PFSK-1 (cell line): ENCODE data around the gene FAM53A.

Experiments used
- POLR2AphosphoS5 ChIP-seq: IDR thresholded peaks from 2 replicates; pipeline ENCODE4 v1.6.1; 2012; ENCODE audit warnings: low read depth, mild to moderate bottlenecking, control low read depth, low read length, moderate library complexity
- SIN3A ChIP-seq: IDR thresholded peaks from 2 replicates; pipeline ENCODE4 v1.6.1; 2012; ENCODE audit warnings: mild to moderate bottlenecking, low read length, moderate library complexity, borderline replicate concordance; ENCODE audit not compliant: insufficient read depth
- TF ChIP-seq, protein P1 (sequence below), 2 experiments: IDR thresholded peaks; 2 replicates each; pipeline versions ENCODE4 v1.6.1 to v1.8.0; 2011 to 2012; ENCODE audit warnings: low read depth in 2 of 2, low read length in 2 of 2, control low read depth in 1 of 2, inconsistent platforms in 1 of 2, mild to moderate bottlenecking in 1 of 2, moderate library complexity in 1 of 2; ENCODE audit not compliant: insufficient read depth in 1 of 2

DNA sequence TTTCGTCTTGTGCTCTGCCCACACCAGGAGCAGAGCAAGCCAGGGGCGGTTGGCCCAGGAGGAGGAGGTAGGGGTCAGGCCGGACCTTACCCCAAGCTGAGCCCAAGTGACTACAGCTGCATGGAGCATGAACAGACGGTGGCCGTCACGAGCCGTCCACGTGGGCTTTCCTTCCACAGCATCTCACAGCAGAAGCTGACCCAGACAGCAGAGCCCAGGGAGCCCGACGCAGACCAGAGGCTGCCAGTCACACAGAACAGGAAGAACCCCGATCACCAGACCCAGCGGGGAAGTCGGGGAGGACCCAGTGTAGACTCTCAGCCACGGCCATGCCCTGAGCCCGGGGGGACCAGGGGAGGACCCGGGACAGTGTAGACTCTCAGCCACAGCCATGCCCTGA lies 58.0 kb downstream of the FAM53A start:
- TF ChIP-seq SIN3A (no peak), POLR2AphosphoS5 (no peak)
- TF ChIP-seq, protein P1, sequence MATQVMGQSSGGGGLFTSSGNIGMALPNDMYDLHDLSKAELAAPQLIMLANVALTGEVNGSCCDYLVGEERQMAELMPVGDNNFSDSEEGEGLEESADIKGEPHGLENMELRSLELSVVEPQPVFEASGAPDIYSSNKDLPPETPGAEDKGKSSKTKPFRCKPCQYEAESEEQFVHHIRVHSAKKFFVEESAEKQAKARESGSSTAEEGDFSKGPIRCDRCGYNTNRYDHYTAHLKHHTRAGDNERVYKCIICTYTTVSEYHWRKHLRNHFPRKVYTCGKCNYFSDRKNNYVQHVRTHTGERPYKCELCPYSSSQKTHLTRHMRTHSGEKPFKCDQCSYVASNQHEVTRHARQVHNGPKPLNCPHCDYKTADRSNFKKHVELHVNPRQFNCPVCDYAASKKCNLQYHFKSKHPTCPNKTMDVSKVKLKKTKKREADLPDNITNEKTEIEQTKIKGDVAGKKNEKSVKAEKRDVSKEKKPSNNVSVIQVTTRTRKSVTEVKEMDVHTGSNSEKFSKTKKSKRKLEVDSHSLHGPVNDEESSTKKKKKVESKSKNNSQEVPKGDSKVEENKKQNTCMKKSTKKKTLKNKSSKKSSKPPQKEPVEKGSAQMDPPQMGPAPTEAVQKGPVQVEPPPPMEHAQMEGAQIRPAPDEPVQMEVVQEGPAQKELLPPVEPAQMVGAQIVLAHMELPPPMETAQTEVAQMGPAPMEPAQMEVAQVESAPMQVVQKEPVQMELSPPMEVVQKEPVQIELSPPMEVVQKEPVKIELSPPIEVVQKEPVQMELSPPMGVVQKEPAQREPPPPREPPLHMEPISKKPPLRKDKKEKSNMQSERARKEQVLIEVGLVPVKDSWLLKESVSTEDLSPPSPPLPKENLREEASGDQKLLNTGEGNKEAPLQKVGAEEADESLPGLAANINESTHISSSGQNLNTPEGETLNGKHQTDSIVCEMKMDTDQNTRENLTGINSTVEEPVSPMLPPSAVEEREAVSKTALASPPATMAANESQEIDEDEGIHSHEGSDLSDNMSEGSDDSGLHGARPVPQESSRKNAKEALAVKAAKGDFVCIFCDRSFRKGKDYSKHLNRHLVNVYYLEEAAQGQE (IDR thresholded peaks at IDR 0.05; ENCODE audit: insufficient read depth in 1 of 2, low read depth in 2 of 2, low read length in 2 of 2): no peak
